HepG2 (cell line): ENCODE measurements around the gene AP2B1. TPM values are rescaled to one million over a fixed set of nuclear protein-coding genes. Genes with fewer than 3 reads are reported as not detected.
A peak's percentile ranks its signal among the peaks of the same experiment; 100 is the strongest.

Experiments
- CEBPB ChIP-seq: IDR thresholded peaks from 2 replicates; pipeline ENCODE4 v1.6.1; 2011; ENCODE audit warnings: low read depth, low read length, improper control_type of control experiment, borderline replicate concordance
- CSRNP1 ChIP-seq: sonication (generic); formaldehyde crosslinking; IDR thresholded peaks from 2 replicates; pipeline ENCODE4 v1.8.1; 2023; ENCODE audit warnings: mild to moderate bottlenecking, missing genetic modification reagents
- ETV5 ChIP-seq: IDR thresholded peaks from 2 replicates; pipeline ENCODE4 v1.6.1; 2018; ENCODE audit warnings: missing biosample characterization, missing genetic modification reagents, inconsistent platforms, borderline replicate concordance
- FOXO1 ChIP-seq: sonication (generic); formaldehyde crosslinking; IDR thresholded peaks from 2 replicates; pipeline ENCODE4 v1.4.0; 2020; ENCODE audit warnings: missing genetic modification reagents
- GPN1 ChIP-seq: sonication (generic); formaldehyde crosslinking; IDR thresholded peaks from 2 replicates; pipeline ENCODE4 v1.5.1; 2020; ENCODE audit warnings: missing genetic modification reagents, borderline replicate concordance
- HMGA1 ChIP-seq: sonication (generic); formaldehyde crosslinking; conservative IDR thresholded peaks from 2 replicates; pipeline ENCODE4 v1.4.0; 2020; ENCODE audit warnings: missing genetic modification reagents
- KLF16 ChIP-seq, 2 experiments: sonication (generic) in 1 of 2; formaldehyde crosslinking in 1 of 2; IDR thresholded peaks; 2 replicates each; pipeline versions ENCODE4 v1.6.1 to v1.8.0; 2016 to 2023; ENCODE audit warnings: missing genetic modification reagents in 2 of 2, missing compliant biosample characterization in 1 of 2
- MXI1 ChIP-seq: IDR thresholded peaks from 3 replicates; pipeline ENCODE4 v1.6.1; 2012; ENCODE audit warnings: low read depth, low read length, inconsistent platforms, borderline replicate concordance
- SAP130 ChIP-seq: IDR thresholded peaks from 2 replicates; pipeline ENCODE4 v1.6.1; 2016; ENCODE audit warnings: low read depth
- TCF12 ChIP-seq, 2 experiments: fragments of 450-650 bp in 1 of 2; sonication (generic) in 1 of 2; formaldehyde crosslinking in 1 of 2; IDR thresholded peaks; 2 replicates each; pipeline versions ENCODE4 v1.6.1 to v1.8.0; 2017 to 2022; ENCODE audit warnings: antibody characterized with exemption in 1 of 2, mild to moderate bottlenecking in 1 of 2, missing genetic modification reagents in 1 of 2, moderate library complexity in 1 of 2
- ZBTB20 ChIP-seq: sonication (generic); formaldehyde crosslinking; IDR thresholded peaks from 2 replicates; pipeline ENCODE4 v1.8.1; 2023; ENCODE audit warnings: missing genetic modification reagents, low read depth, mild to moderate bottlenecking, borderline replicate concordance
- ZFP41 ChIP-seq: sonication (generic); formaldehyde crosslinking; IDR thresholded peaks from 2 replicates; pipeline ENCODE4 v1.4.0; 2020; ENCODE audit warnings: mild to moderate bottlenecking, missing genetic modification reagents, borderline replicate concordance
- ZNF12 ChIP-seq: sonication (generic); formaldehyde crosslinking; IDR thresholded peaks from 2 replicates; pipeline ENCODE4 v1.5.0; 2020; ENCODE audit warnings: missing genetic modification reagents
- ZNF460 ChIP-seq: sonication (generic); formaldehyde crosslinking; IDR thresholded peaks from 2 replicates; pipeline ENCODE4 v1.5.1; 2020; ENCODE audit warnings: missing genetic modification reagents, mild to moderate bottlenecking, borderline replicate concordance
- ZNF552 ChIP-seq: sonication (generic); formaldehyde crosslinking; IDR thresholded peaks from 2 replicates; pipeline ENCODE4 v1.9.0; 2022; ENCODE audit warnings: missing genetic modification reagents, mild to moderate bottlenecking, borderline replicate concordance
- ZNF557 ChIP-seq: sonication (generic); formaldehyde crosslinking; IDR thresholded peaks from 2 replicates; pipeline ENCODE4 v1.4.0; 2020; ENCODE audit warnings: missing genetic modification reagents
- ZNF577 ChIP-seq: sonication (generic); formaldehyde crosslinking; IDR thresholded peaks from 2 replicates; pipeline ENCODE4 v1.4.0; 2020; ENCODE audit warnings: mild to moderate bottlenecking, low read depth, missing genetic modification reagents, borderline replicate concordance
- ZNF746 ChIP-seq: sonication (generic); formaldehyde crosslinking; IDR thresholded peaks from 2 replicates; pipeline ENCODE4 v1.8.0; 2022; ENCODE audit warnings: mild to moderate bottlenecking, missing genetic modification reagents
- ZNF772 ChIP-seq: sonication (generic); formaldehyde crosslinking; IDR thresholded peaks from 2 replicates; pipeline ENCODE4 v1.5.0; 2020; ENCODE audit warnings: mild to moderate bottlenecking, missing genetic modification reagents
- ZNF777 ChIP-seq: sonication (generic); formaldehyde crosslinking; IDR thresholded peaks from 2 replicates; pipeline ENCODE4 v1.4.0; 2020; ENCODE audit warnings: missing genetic modification reagents
- ZNF788 ChIP-seq: sonication (generic); formaldehyde crosslinking; IDR thresholded peaks from 2 replicates; pipeline ENCODE4 v1.5.0; 2020; ENCODE audit warnings: mild to moderate bottlenecking, missing genetic modification reagents, borderline replicate concordance
- polyA plus RNA-seq, 8 experiments: library from polyadenylated mRNA; depleted of rRNA in 3 of 8; stranded (reverse) in 7 of 8; unstranded in 1 of 8; fragments of >200 nt; fragmentation: Illumina TruSeq in 4 of 8; extraction: Trizol in 4 of 8; gene quantifications; 2 replicates each; pipeline versions ENCODE4 v1.2.1 to v1.2.3, GENCODE V29; 2011 to 2016; ENCODE audit warnings: low read depth in 4 of 8, missing spikeins in 1 of 8, mixed read lengths in 1 of 8; ENCODE audit not compliant: insufficient read depth in 1 of 8
- total RNA-seq, 5 experiments: library from RNA; depleted of rRNA; stranded (reverse); fragments of >200 nt; fragmentation: Illumina TruSeq; extraction: Trizol; gene quantifications; 2 replicates each; pipeline ENCODE4 v1.2.3, GENCODE V29; 2016; ENCODE audit warnings: low read depth in 1 of 5
- TF ChIP-seq, protein P1 (sequence below): sonication (generic); formaldehyde crosslinking; IDR thresholded peaks from 2 replicates; pipeline ENCODE4 v1.9.0; 2022; ENCODE audit warnings: low read depth, missing genetic modification reagents
- TF ChIP-seq, protein P2 (sequence below): sonication (generic); formaldehyde crosslinking; IDR thresholded peaks from 2 replicates; pipeline ENCODE4 v1.5.0; 2020; ENCODE audit warnings: missing genetic modification reagents

The AP2B1 gene
- total and polyA plus RNA-seq, 2 of the 13 experiments (the other 11 are each of a cell fraction or from before 2014, with no cell fraction given): 23.8 to 71.3 TPM

- TF ChIP-seq CSRNP1 (peak; percentile 33; the same call in 1 of the 2 replicates), ZNF557 (CRISPR knock-in tag) (no peak), ETV5 (CRISPR knock-in tag) (peak; percentile 79), FOXO1 (CRISPR knock-in tag) (0 out of 2 replicates have a peak, but pooled peaks have one; percentile 24), ZNF460 (no peak), KLF16 (CRISPR knock-in tag; IDR thresholded peaks at IDR 0.05) (peak in 1 of 2 experiments; percentile 71; a peak in 1 of 4 replicates), ZNF12 (CRISPR knock-in tag) (peak; percentile 34; the same call in 1 of the 2 replicates), ZNF788 (CRISPR knock-in tag) (peak; percentile 81; the same call in 1 of the 2 replicates), CEBPB (no peak; the same call in 1 of the 2 replicates), ZNF577 (CRISPR knock-in tag) (no peak), TCF12 (IDR thresholded peaks at IDR 0.05) (no peak), TCF12 (CRISPR knock-in tag; IDR thresholded peaks at IDR 0.05) (0 out of 2 replicates have a peak, but pooled peaks have one; percentile 74), ZNF746 (peak; percentile 68; the same call in 1 of the 2 replicates), ZFP41 (CRISPR knock-in tag) (no peak), HMGA1 (no peak), MXI1 (peak; percentile 45; the same call in 1 of the 3 replicates), GPN1 (CRISPR knock-in tag) (no peak), SAP130 (peak; percentile 95), ZBTB20 (CRISPR knock-in tag) (0 out of 2 replicates have a peak, but pooled peaks have one; percentile 23), ZNF772 (CRISPR knock-in tag) (peak; percentile 77), ZNF552 (CRISPR knock-in tag) (no peak), ZNF777 (CRISPR knock-in tag) (peak; percentile 85)
- TF ChIP-seq, protein P1, sequence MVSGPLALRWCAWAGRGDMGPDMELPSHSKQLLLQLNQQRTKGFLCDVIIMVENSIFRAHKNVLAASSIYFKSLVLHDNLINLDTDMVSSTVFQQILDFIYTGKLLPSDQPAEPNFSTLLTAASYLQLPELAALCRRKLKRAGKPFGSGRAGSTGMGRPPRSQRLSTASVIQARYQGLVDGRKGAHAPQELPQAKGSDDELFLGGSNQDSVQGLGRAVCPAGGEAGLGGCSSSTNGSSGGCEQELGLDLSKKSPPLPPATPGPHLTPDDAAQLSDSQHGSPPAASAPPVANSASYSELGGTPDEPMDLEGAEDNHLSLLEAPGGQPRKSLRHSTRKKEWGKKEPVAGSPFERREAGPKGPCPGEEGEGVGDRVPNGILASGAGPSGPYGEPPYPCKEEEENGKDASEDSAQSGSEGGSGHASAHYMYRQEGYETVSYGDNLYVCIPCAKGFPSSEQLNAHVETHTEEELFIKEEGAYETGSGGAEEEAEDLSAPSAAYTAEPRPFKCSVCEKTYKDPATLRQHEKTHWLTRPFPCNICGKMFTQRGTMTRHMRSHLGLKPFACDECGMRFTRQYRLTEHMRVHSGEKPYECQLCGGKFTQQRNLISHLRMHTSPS (CRISPR knock-in tag): no peak
- TF ChIP-seq, protein P2, sequence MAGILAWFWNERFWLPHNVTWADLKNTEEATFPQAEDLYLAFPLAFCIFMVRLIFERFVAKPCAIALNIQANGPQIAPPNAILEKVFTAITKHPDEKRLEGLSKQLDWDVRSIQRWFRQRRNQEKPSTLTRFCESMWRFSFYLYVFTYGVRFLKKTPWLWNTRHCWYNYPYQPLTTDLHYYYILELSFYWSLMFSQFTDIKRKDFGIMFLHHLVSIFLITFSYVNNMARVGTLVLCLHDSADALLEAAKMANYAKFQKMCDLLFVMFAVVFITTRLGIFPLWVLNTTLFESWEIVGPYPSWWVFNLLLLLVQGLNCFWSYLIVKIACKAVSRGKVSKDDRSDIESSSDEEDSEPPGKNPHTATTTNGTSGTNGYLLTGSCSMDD (CRISPR knock-in tag): no peak
Measured at GRCh38 chr17:35587074-35587961, at the start of gene AP2B1 (continued).
